ENCODE results near the gene TMEM132E.

TMEM132E gene

DNA sequence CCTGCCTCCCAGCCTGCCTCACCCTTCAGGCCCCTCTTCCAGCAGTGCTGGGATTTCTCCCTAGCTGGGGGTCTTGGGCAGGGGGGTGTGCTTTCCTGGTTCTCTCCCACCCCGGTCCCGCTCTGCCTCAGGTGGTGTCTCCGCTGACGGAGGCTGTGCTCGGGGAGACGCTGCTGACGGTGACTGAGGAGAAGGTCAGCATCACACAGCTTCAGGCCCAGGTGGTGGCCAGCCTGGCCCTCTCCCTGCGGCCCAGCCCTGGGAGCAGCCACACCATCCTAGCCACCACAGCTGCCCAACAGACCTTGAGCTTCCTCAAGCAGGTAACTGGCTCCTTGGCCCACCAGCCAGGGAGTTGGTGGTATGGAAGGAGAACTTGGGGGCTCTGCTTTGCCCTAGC, 56.5 kb downstream of the TMEM132E start:
- DNase-seq = no peak

- DNase-seq = no peak
Measured at GRCh38 chr17:34637041-34637547, 57.7 kb downstream of the TMEM132E start.

- DNase-seq = peak; percentile 91
Measured at GRCh38 chr17:34637548-34638525, 58.5 kb downstream of the TMEM132E start.

GRCh38 chr17:34638526-34639260, 59.3 kb downstream of the TMEM132E start:
- no peak for DNase-seq

- no peak for DNase-seq
Measured at GRCh38 chr17:34639706-34640425, 60.5 kb downstream of the TMEM132E start.

- no peak for DNase-seq
Measured at GRCh38 chr17:34641368-34641767, 62.0 kb downstream of the TMEM132E start.

GRCh38 chr17:34644941-34645550, 65.7 kb downstream of the TMEM132E start:
- DNase-seq = no peak

- DNase-seq = no peak
Measured at GRCh38 chr17:34645594-34645993, 66.2 kb downstream of the TMEM132E start.

DNA sequence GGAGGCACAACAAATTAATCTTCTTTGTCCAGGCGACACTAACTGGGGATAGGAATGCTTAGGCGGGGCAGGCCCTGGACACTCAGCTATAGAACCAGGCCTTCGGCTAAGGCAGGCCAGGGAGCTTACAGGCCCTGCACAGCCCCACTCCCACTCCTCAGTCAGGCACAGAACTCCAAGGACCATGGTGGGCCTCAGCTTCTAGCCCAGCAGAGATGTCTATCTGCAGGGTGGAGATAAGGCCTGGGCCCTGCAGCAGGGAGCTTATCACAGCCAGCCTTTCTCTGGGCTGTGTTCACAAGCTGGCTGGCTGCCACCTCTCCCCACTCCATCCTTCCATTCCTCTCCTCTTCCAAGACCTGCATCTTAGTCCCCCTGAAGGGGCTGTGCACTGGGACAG, 68.1 kb downstream of the TMEM132E start:
- DNase-seq = no peak

DNA sequence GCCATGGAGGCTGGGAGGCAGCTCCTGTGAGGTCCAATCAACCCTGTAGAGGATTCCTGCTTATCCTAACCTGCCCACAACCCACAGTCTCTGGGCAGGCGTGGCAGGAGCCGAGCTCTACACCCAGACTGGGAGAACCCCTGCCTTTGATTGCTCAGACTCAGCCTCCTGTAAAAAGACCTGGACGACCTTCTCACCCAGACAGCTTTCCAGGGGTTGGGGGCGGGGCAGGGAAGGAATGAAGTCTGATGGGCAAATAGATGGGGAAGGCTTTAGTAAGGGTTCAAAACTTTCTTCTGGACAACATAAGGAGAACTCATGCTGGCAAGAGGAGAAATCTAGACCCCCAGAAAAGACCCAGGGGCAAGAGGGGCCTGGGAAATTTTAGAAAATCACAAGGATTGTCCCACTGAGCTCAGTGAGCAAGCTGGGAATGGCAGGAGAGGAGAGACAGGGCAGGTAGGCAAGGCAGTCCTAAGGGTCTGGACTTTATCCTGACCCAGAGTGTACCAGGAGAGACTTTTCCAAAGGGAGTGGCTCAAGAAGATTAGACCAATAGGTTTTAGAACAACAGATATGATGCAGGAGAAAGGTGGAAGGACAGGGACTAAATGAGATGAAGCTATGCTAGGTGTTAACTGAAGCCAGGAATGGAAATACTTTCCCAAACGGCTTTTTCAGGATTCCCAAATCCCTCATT, 70.8 kb downstream of the TMEM132E start:
- no peak for DNase-seq

GRCh38 chr17:34651402-34651811, 72.0 kb downstream of the TMEM132E start:
- no peak for DNase-seq

DNA sequence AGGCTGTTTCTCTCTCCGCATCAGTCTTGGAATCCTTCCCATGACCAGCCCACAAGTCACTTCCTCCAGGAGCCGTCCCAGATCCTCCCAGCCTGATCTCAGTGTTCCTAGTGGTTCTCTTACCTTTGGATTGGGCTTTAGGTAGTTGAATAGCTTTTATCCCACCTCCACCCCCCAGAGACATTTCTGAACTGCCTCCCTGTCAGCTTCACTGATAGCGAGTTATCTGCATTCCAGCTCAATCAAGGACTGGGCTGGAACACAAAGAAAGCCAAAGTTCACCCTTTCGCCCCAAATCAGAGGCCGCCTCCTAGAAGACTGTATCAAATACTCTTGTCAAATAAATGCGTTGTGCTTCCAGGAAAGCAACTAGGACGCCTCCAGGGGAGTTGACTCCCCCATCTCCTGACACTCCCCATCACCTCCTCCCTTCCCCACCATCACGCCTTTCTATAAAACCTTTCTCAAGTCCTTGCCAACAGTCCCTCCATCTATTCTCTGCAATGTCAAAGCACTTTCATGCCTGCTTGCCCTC, 72.7 kb downstream of the TMEM132E start:
- no peak for DNase-seq

GRCh38 chr17:34653511-34653910, 74.1 kb downstream of the TMEM132E start:
- DNase-seq = no peak

DNA sequence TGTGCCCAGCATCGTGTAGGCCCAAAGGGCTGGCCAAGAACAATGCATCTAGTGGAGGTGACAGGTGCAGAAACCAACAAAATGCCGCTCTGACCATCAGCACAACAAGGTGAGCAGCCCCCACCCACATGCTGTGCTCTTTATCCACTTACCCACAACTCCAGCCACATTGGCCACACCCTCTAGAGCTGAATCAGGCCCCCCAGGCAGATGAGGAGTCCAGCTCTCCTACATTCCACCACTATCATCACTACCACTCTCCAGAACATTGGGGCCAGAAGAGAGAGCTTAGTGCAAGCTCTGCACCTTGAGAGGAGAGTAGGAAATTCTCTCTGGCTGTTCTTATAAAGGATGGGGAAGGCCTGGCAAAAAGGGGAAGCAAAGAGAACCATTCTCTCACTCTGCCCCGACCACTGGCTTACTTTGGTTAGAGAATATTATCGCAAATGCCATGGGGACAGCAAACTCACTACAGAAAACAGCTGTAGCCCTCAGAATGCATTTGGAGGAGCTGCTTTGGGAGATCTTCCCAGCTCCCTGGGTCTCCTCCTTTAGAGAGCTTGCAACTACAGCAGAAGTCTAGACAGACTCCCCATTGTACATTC, 75.0 kb downstream of the TMEM132E start:
- no peak for DNase-seq

DNA sequence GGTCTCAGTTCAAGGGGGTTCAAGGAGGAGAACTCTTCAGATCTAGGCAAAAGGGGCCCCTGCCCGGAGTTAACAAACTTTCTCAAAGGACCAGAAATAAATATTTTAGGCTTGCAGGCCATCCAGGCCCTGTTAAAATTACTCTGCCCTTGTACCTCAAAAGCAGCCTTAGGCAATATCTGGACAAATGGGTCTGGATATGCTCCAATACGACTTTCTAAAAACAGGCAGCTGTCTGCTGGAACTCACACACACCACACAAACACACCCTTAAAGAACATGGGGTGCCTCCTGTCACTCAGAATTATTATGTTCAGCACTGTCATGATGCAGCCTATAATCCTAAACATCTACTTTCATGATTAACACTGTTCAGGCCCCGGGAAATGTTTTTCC, 75.5 kb downstream of the TMEM132E start:
- no peak for DNase-seq

DNA sequence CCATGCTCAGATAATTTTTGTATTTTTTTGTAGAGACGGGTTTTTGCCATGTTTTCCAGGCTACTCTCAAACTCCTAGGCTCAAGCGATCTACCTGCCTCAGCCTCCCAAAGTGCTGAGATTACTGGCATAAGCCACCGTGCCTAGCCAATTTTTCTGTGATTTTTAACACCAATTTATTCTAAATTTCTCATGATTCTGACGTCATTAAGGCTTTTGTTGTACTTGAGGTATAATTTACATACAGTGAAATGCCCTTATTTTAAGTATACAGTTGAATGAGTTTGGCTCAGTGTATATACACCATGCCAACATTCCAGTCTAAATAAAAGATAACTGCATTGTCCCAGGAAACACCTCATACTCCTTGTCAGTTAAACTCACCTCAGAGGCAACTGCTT, 77.4 kb downstream of the TMEM132E start:
- no peak for DNase-seq

- DNase-seq = no peak
Measured at GRCh38 chr17:34658811-34659560, 79.6 kb downstream of the TMEM132E start.

GRCh38 chr17:34663714-34664113, 84.3 kb downstream of the TMEM132E start:
- no peak for DNase-seq

GRCh38 chr17:34665150-34665806, 85.9 kb downstream of the TMEM132E start:
- DNase-seq = no peak

Measured in activated effector memory CD4-positive, alpha-beta T cell treated with anti-CD3 and anti-CD28 coated beads, Interleukin-2, amount 50 U/mL, for 16 hours (primary cell).